ENCODE measurements around the gene KRTAP10-2.

Gene KRTAP10-2

GRCh38 chr21:44535963-44536362 lies 15.3 kb downstream of the KRTAP10-2 start:
- FAIRE-seq (no peak), DNase-seq (ENCODE audit: insufficient read length, low spot score) (no peak)

DNA sequence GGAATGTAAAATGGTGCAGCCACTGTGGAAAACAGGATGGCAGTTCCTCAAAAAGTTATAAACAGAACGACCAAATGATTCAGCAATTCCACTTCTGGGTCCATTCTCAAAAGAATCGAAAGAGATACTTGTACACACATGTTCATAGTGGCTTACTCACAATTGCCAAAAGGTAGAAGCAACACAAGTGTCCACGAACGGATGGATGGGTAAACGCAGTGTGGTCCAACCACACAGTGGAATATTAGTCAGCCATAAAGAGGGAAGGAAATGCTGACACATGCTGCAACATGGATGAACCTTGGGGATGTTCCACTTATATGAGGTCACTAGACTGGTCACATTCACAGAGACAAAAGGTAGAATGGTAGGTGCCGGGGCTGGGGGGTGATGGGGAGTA lies 16.6 kb downstream of the KRTAP10-2 start:
- DNase-seq (ENCODE audit: insufficient read length, low spot score) (no peak), FAIRE-seq (no peak)
- no peak for TF ChIP-seq POLR2A (IDR thresholded peaks at IDR 0.05; ENCODE audit: low read depth, low read length)
- TF ChIP-seq POU2F2 (IDR thresholded peaks at IDR 0.05; ENCODE audit: low read depth, low read length): no peak
- TF ChIP-seq PAX5 (IDR thresholded peaks at IDR 0.05; ENCODE audit: insufficient read depth, low read length, severe bottlenecking): no peak
- no peak for TF ChIP-seq TAF1 (IDR thresholded peaks at IDR 0.05; ENCODE audit: low read depth, low read length)
- no peak for TF ChIP-seq POLR2AphosphoS5 (IDR thresholded peaks at IDR 0.05; ENCODE audit: low read depth, low read length)
- TF ChIP-seq SPI1 (IDR thresholded peaks at IDR 0.05; ENCODE audit: low read depth, low read length): no peak

More at GRCh38 chr21:44535963-44536362, 15.3 kb downstream of the KRTAP10-2 start:
- TF ChIP-seq POLR2A (IDR thresholded peaks at IDR 0.05; ENCODE audit: low read depth, low read length): no peak
- TF ChIP-seq TAF1 (IDR thresholded peaks at IDR 0.05; ENCODE audit: low read depth, low read length): no peak
- no peak for TF ChIP-seq POU2F2 (IDR thresholded peaks at IDR 0.05; ENCODE audit: low read depth, low read length)
- TF ChIP-seq SPI1 (IDR thresholded peaks at IDR 0.05; ENCODE audit: low read depth, low read length): no peak
- TF ChIP-seq POLR2AphosphoS5 (IDR thresholded peaks at IDR 0.05; ENCODE audit: low read depth, low read length): no peak
- TF ChIP-seq PAX5 (IDR thresholded peaks at IDR 0.05; ENCODE audit: insufficient read depth, low read length, severe bottlenecking): no peak

DNA sequence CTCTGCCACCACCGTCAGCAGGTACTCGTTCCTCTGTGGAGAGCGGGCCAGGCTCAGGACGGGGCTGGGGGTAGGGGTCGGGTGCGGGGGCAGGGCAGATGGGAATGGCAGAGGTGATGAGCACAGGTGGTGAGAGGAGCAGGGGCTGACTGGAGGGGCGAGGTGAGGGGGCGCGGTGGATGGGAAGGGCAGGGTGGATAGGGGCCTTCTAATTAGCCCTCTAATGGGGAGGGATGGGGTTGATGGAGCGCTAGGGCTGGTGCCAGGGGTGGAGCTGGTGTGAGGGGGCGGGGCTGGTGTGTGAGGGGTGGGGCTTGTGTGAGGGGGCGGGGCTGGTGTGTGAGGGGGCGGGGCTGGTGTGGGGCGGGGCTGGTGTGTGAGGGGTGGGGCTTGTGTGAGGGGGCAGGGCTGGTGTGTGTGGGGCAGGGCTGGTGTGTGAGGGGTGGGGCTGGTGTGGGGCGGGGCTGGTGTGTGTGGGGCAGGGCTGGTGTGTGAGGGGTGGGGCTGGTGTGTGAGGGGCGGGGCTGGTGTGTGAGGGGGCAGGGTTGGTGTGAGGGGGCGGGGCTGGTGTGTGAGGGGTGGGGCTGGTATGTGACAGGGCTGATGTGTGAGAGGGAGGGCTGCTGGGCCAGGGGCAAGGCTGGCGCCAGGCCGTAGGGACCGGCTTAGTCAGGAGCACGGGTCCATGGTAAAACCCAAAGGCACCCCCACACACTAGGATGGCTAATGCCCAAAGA lies 17.2 kb downstream of the KRTAP10-2 start:
- DNase-seq (ENCODE audit: insufficient read length, low spot score): no peak
- FAIRE-seq: no peak

DNA sequence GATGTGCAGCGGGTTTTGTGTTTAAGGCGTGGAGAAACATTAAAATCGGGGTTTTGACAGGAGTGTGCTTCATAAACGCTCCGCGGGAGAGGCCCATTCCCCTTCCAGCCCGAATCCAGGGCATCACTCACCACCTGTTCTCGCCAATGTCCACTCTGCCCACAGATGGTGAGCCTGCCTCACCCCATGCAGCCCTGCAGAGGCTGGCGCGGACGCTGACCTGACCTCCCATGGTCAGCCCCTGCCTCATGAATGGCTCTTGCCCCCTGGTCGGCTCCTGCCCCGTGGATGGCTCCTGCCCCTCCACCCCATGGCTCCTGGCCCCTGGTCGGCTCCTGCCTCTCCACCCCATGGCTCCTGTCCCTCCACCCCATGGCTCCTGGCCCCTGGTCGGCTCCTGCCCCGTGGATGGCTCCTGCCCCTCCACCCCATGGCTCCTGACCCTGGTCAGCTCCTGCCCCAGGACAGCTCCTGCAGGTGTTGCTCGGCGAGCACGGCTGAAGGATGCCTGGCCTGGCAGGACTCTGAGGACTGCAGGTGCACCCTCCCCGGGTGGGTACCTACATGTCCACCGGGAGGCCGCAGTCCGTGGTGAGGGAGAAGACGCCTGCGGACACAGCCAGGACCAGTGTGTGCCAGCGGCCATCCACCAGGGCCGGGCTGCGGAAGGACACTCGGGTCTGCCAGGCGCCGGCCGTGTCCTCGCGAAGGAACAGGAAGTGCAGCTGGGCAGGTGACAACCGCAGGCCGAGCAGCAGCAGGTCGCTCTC lies 18.0 kb downstream of the KRTAP10-2 start:
- TF ChIP-seq SPI1 (IDR thresholded peaks at IDR 0.05; ENCODE audit: low read depth, low read length) (no peak), PAX5 (IDR thresholded peaks at IDR 0.05; ENCODE audit: insufficient read depth, low read length, severe bottlenecking) (no peak), POU2F2 (IDR thresholded peaks at IDR 0.05; ENCODE audit: low read depth, low read length) (no peak), POLR2AphosphoS5 (IDR thresholded peaks at IDR 0.05; ENCODE audit: low read depth, low read length) (no peak), POLR2A (IDR thresholded peaks at IDR 0.05; ENCODE audit: low read depth, low read length) (no peak), TAF1 (IDR thresholded peaks at IDR 0.05; ENCODE audit: low read depth, low read length) (no peak)
- FAIRE-seq: no peak

More for the DNA sequence above, 17.2 kb downstream of the KRTAP10-2 start:
- TF ChIP-seq POLR2A (IDR thresholded peaks at IDR 0.05; ENCODE audit: low read depth, low read length) (no peak), SPI1 (IDR thresholded peaks at IDR 0.05; ENCODE audit: low read depth, low read length) (no peak), POLR2AphosphoS5 (IDR thresholded peaks at IDR 0.05; ENCODE audit: low read depth, low read length) (no peak), POU2F2 (IDR thresholded peaks at IDR 0.05; ENCODE audit: low read depth, low read length) (no peak), TAF1 (IDR thresholded peaks at IDR 0.05; ENCODE audit: low read depth, low read length) (no peak), PAX5 (IDR thresholded peaks at IDR 0.05; ENCODE audit: insufficient read depth, low read length, severe bottlenecking) (no peak)

GRCh38 chr21:44532712-44533111 lies 18.6 kb downstream of the KRTAP10-2 start:
- FAIRE-seq (no peak), DNase-seq (ENCODE audit: insufficient read length, low spot score) (no peak)
- TF ChIP-seq POU2F2 (IDR thresholded peaks at IDR 0.05; ENCODE audit: low read depth, low read length) (no peak), TAF1 (IDR thresholded peaks at IDR 0.05; ENCODE audit: low read depth, low read length) (no peak), PAX5 (IDR thresholded peaks at IDR 0.05; ENCODE audit: insufficient read depth, low read length, severe bottlenecking) (no peak), SPI1 (IDR thresholded peaks at IDR 0.05; ENCODE audit: low read depth, low read length) (no peak), POLR2AphosphoS5 (IDR thresholded peaks at IDR 0.05; ENCODE audit: low read depth, low read length) (no peak), POLR2A (IDR thresholded peaks at IDR 0.05; ENCODE audit: low read depth, low read length) (no peak)

More for the DNA sequence above, 18.0 kb downstream of the KRTAP10-2 start:
- no peak for DNase-seq (ENCODE audit: insufficient read length, low spot score)

DNA sequence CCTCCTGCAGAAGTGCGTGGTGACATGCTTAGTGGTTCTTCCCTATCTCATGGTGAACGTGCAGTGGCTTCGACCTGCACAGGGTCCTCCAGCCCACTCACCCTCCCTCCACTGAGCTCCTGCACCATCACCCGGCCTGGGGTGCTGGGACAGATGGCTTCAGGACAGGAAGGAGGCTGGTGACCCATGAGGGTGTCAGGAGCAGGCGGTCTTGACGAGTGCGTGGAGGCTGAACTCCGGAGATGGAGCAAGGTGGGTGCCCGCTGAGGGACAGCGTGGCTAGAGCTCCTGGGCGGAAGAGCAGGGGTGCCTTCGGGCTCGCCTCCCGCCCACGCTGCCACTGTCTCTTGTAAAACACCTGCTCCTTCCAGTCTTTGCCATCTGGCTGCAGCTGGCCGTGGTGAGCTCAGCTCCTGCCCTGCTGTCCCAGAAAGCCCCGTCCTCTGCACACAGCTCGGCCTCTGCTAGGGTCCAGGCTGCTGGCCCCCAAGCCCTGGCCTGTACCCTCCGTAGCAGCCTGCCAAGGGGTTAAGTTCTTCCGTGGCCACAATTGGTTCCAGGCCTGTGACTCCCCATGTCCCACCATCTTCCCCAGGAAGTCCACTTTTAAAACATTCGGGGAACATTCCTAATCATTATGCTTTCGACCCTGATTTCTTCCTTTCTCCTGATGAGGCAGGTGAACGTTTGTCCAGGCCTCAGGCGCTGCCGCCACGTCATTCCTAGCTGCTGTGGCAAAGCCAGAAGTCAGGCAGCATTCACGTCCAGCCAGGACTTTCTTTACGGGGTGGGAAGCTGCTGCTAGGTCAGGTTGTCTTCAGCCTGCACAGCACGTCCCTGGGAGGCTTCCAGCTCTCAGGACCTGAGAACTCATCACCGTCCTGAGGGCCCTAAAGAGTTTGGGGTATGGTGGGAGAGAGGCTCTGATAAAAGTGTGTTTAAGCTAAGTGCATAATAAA lies 19.4 kb downstream of the KRTAP10-2 start:
- no peak for DNase-seq (ENCODE audit: insufficient read length, low spot score)
- no peak for FAIRE-seq
- no peak for TF ChIP-seq PAX5 (IDR thresholded peaks at IDR 0.05; ENCODE audit: insufficient read depth, low read length, severe bottlenecking)
- TF ChIP-seq POLR2AphosphoS5 (IDR thresholded peaks at IDR 0.05; ENCODE audit: low read depth, low read length): no peak
- TF ChIP-seq POU2F2 (IDR thresholded peaks at IDR 0.05; ENCODE audit: low read depth, low read length): no peak
- no peak for TF ChIP-seq POLR2A (IDR thresholded peaks at IDR 0.05; ENCODE audit: low read depth, low read length)
- no peak for TF ChIP-seq SPI1 (IDR thresholded peaks at IDR 0.05; ENCODE audit: low read depth, low read length)
- no peak for TF ChIP-seq TAF1 (IDR thresholded peaks at IDR 0.05; ENCODE audit: low read depth, low read length)

DNA sequence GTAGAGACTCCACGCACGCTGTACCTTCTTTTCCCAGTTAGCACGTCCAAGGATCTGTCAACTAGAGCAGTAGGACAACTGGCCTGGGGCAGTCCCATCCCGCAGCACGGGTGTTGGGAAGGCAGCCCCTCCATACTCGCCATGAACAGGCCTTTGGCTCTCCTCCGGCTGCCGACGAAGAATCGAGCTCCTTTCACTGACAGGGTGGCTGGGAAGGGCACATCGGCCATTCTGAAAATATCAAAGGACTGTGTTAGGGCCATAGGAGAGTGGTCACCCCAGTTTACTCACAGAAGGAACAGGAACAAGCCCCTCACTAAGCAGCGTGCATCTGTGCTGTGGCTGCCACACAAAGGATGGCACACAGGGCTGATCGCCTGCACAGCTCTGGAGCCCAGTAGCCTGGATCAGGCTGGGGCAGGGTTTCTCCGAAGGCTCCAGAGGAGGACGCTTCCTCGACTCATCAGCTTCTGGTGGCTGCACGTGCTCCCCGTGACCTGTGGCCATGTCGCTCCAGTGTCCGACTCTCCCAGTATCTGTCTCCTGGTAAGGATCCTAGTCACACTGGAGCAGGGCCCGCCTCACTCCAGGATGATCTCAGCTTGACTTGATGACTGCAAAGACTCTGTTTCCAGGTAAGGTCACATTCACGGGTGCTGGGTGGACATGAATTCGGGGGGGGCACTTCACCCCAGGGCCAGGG lies 20.3 kb downstream of the KRTAP10-2 start:
- FAIRE-seq: no peak
- no peak for TF ChIP-seq PAX5 (IDR thresholded peaks at IDR 0.05; ENCODE audit: insufficient read depth, low read length, severe bottlenecking)
- TF ChIP-seq POLR2AphosphoS5 (IDR thresholded peaks at IDR 0.05; ENCODE audit: low read depth, low read length): no peak
- TF ChIP-seq POU2F2 (IDR thresholded peaks at IDR 0.05; ENCODE audit: low read depth, low read length): no peak
- no peak for DNase-seq (ENCODE audit: insufficient read length, low spot score)

- FAIRE-seq (no peak), DNase-seq (ENCODE audit: insufficient read length, low spot score) (no peak)
- TF ChIP-seq SPI1 (IDR thresholded peaks at IDR 0.05; ENCODE audit: low read depth, low read length): no peak
- TF ChIP-seq PAX5 (IDR thresholded peaks at IDR 0.05; ENCODE audit: insufficient read depth, low read length, severe bottlenecking): no peak
- TF ChIP-seq POLR2AphosphoS5 (IDR thresholded peaks at IDR 0.05; ENCODE audit: low read depth, low read length): no peak
- TF ChIP-seq TAF1 (IDR thresholded peaks at IDR 0.05; ENCODE audit: low read depth, low read length): no peak
- no peak for TF ChIP-seq POLR2A (IDR thresholded peaks at IDR 0.05; ENCODE audit: low read depth, low read length)
- TF ChIP-seq POU2F2 (IDR thresholded peaks at IDR 0.05; ENCODE audit: low read depth, low read length): no peak
These were observed 20.9 kb downstream of the KRTAP10-2 start for GRCh38 chr21:44530221-44530902.

All from GM12891 (cell line).